K562 (cell line): ENCODE results near the gene DRAXIN. TPM values are rescaled to one million over a fixed set of nuclear protein-coding genes. Genes with fewer than 3 reads are reported as not detected.

ENCODE experiments used
- ATAC-seq: fragments of 200-7000 bp; cut with Tn5 transposase; 3 replicates; pipeline ENCODE4 v1.9.1; 2020; ENCODE audit warnings: moderate library complexity
- BruUV-seq: library from RNA; stranded (reverse); fragments of 400-500 nt; replicated peaks from 2 replicates; lab custom pipeline; 2021; lab: Mats Ljungman, UMichigan
- CTCF ChIA-PET: fragments of 300-600 bp; formaldehyde crosslinking; extraction: SDS; loops from one replicate; lab custom pipeline; 2021; ENCODE audit warnings: low intra/inter-chr PET ratio; lab: Yijun Ruan, JAX
- POLR2A ChIA-PET: fragments of 300-600, 350-650 bp; sonication (Branson Sonifier 250); formaldehyde crosslinking; extraction: SDS; loops from one replicate; lab custom pipeline; 2021; ENCODE audit warnings: antibody characterized with exemption, inconsistent platforms; lab: Yijun Ruan, JAX
- DNase-seq, 4 experiments: peaks; one replicate each; pipeline versions ENCODE4 v3.0.0 to v3.0.0-alpha.2; 2011 to 2018; ENCODE audit warnings: low spot score in 3 of 4, mixed read lengths in 3 of 4; ENCODE audit errors: extremely low read depth in 1 of 4
- FAIRE-seq: peaks from 2 replicates; lab custom pipeline; 2011; peaks lifted over from hg19 to GRCh38; lab: Jason Lieb, UNC
- H2AFZ ChIP-seq: 2 replicates; pipeline ENCODE4 v1.6.0; 2011; ENCODE audit warnings: low read depth, low read length, control low read depth, inconsistent platforms
- H3K27ac ChIP-seq: fragments of 200-600 bp; 3 replicates; pipeline ENCODE4 v1.8.0; 2011; ENCODE audit warnings: low read depth, mild to moderate bottlenecking, control low read depth, inconsistent platforms, low read length, moderate library complexity, mixed read lengths; ENCODE audit errors: extremely low read depth
- H3K27me3 ChIP-seq, 2 experiments: fragments of 300-600 bp in 1 of 2; 2 replicates in 1 of 2; 3 replicates in 1 of 2; pipeline versions ENCODE4 v1.6.0 to v1.8.0; 2011; ENCODE audit warnings: inconsistent platforms in 2 of 2, low read length in 2 of 2, mild to moderate bottlenecking in 1 of 2, mixed read lengths in 1 of 2, moderate library complexity in 1 of 2; ENCODE audit not compliant: control insufficient read depth in 2 of 2, insufficient read depth in 2 of 2
- H3K36me3 ChIP-seq: fragments of 300-600 bp; 3 replicates; pipeline ENCODE4 v1.8.0; 2011; ENCODE audit warnings: mild to moderate bottlenecking, low read length, inconsistent platforms; ENCODE audit not compliant: control insufficient read depth, insufficient read depth
- H3K4me1 ChIP-seq, 2 experiments: fragments of 200-600 bp in 1 of 2; replicated peaks in 1 of 2; 2 replicates in 1 of 2; 3 replicates in 1 of 2; pipeline versions ENCODE4 v1.5.1 to v1.8.0; 2011; ENCODE audit warnings: inconsistent platforms in 2 of 2, low read length in 2 of 2, mild to moderate bottlenecking in 1 of 2, mixed read lengths in 1 of 2, moderate library complexity in 1 of 2; ENCODE audit not compliant: control insufficient read depth in 2 of 2, insufficient read depth in 2 of 2
- H3K4me2 ChIP-seq: 2 replicates; pipeline ENCODE4 v1.6.1; 2011; ENCODE audit warnings: low read length, control low read depth, inconsistent platforms, mixed read lengths; ENCODE audit not compliant: insufficient read depth
- H3K4me3 ChIP-seq: fragments of 200-600 bp; sonication (generic), shearing (Covaris generic); 2 replicates; pipeline ENCODE4 v1.5.1; 2016; ENCODE audit warnings: control low read depth, inconsistent platforms
- H3K79me2 ChIP-seq: fragments of 200-600 bp; 3 replicates; pipeline ENCODE4 v1.8.0; 2011; ENCODE audit warnings: low read length, inconsistent platforms; ENCODE audit not compliant: control insufficient read depth, insufficient read depth
- H3K9ac ChIP-seq, 2 experiments: 2 replicates each; pipeline versions ENCODE4 v1.6.0 to v1.6.1; 2011; ENCODE audit warnings: low read depth in 2 of 2, low read length in 2 of 2, control low read depth in 1 of 2, inconsistent platforms in 1 of 2, mild to moderate bottlenecking in 1 of 2, mixed read lengths in 1 of 2; ENCODE audit not compliant: insufficient read depth in 1 of 2
- H3K9me1 ChIP-seq: one replicate; pipeline ENCODE4 v1.6.0; 2011; ENCODE audit warnings: inconsistent platforms, mild to moderate bottlenecking, low read length, moderate library complexity; ENCODE audit not compliant: control insufficient read depth, insufficient read depth
- H3K9me3 ChIP-seq: replicated peaks from 2 replicates; pipeline ENCODE4 v1.5.1; 2011; ENCODE audit warnings: low read depth, low read length, inconsistent platforms; ENCODE audit not compliant: control insufficient read depth, insufficient read depth
- H4K20me1 ChIP-seq: replicated peaks from 2 replicates; pipeline ENCODE4 v1.6.1; 2011; ENCODE audit warnings: low read length, inconsistent platforms, mixed read lengths; ENCODE audit not compliant: control insufficient read depth, insufficient read depth
- CHD1 ChIP-seq: fragments of 200-600 bp; sonication (generic); IDR thresholded peaks from one replicate; pipeline ENCODE4 v1.6.1; 2012; ENCODE audit warnings: mild to moderate bottlenecking, moderate library complexity, low read length, inconsistent platforms
- ERF ChIP-seq: fragments of 450-650 bp; formaldehyde crosslinking; IDR thresholded peaks from 2 replicates; pipeline ENCODE4 v1.4.0; 2020; ENCODE audit warnings: mild to moderate bottlenecking, mixed read lengths
- GTF2A2 ChIP-seq: IDR thresholded peaks from 2 replicates; pipeline ENCODE4 v1.6.1; 2016; ENCODE audit warnings: mild to moderate bottlenecking, missing genetic modification characterization, missing compliant biosample characterization
- HNRNPUL1 ChIP-seq: fragments of 200-400 bp; formaldehyde crosslinking; IDR thresholded peaks from 2 replicates; pipeline ENCODE4 v1.6.1; 2017; ENCODE audit warnings: low read length
- MYBL2 ChIP-seq, 2 experiments: fragments of 450-650 bp in 1 of 2; sonication (generic) in 1 of 2; formaldehyde crosslinking in 1 of 2; IDR thresholded peaks; 2 replicates each; pipeline versions ENCODE4 v1.6.1 to v1.8.1; 2017 to 2022; ENCODE audit warnings: borderline replicate concordance in 1 of 2, inconsistent platforms in 1 of 2, low read depth in 1 of 2, mild to moderate bottlenecking in 1 of 2, missing genetic modification reagents in 1 of 2, moderate library complexity in 1 of 2
- POLR2A ChIP-seq: fragments of 450-650 bp; conservative IDR thresholded peaks from 2 replicates; pipeline ENCODE4 v1.6.1; 2016
- POLR2AphosphoS5 ChIP-seq: IDR thresholded peaks from 2 replicates; pipeline ENCODE4 v1.6.1; 2011; ENCODE audit warnings: mild to moderate bottlenecking, low read depth, low read length, moderate library complexity; ENCODE audit not compliant: control insufficient read depth, insufficient read depth
- RCOR1 ChIP-seq, 2 experiments: IDR thresholded peaks; 2 replicates each; pipeline ENCODE4 v1.6.1; 2012; ENCODE audit warnings: low read depth in 2 of 2, low read length in 2 of 2, borderline replicate concordance in 1 of 2, improper control_type of control experiment in 1 of 2
- SIN3A ChIP-seq, 2 experiments: fragments of 150-350 bp in 1 of 2; IDR thresholded peaks; 2 replicates each; pipeline ENCODE4 v1.6.1; 2011 to 2016; ENCODE audit warnings: borderline replicate concordance in 2 of 2, low read depth in 2 of 2, low read length in 2 of 2, mild to moderate bottlenecking in 2 of 2, moderate library complexity in 2 of 2; ENCODE audit not compliant: control insufficient read depth in 1 of 2
- STAT5B ChIP-seq: fragments of 250-450 bp; sonication (Bioruptor Pico); IDR thresholded peaks from 2 replicates; pipeline ENCODE4 v1.8.0; 2021; ENCODE audit warnings: mild to moderate bottlenecking, inconsistent platforms
- ZBTB7A ChIP-seq: IDR thresholded peaks from 2 replicates; pipeline ENCODE4 v1.6.1; 2011; ENCODE audit warnings: low read depth, mild to moderate bottlenecking, low read length, moderate library complexity, borderline replicate concordance; ENCODE audit not compliant: control insufficient read depth
- ZNF146 ChIP-seq: IDR thresholded peaks from one replicate; pipeline ENCODE4 v1.6.1; 2018; ENCODE audit warnings: missing compliant biosample characterization; ENCODE audit not compliant: unreplicated experiment
- ZNF561 ChIP-seq: fragments of 450-650 bp; formaldehyde crosslinking; conservative IDR thresholded peaks from 2 replicates; pipeline ENCODE4 v1.4.0; 2020; ENCODE audit warnings: mild to moderate bottlenecking, moderate library complexity
- ZNF644 ChIP-seq: fragments of 200-800 bp; sonication (Bioruptor generic); IDR thresholded peaks from 2 replicates; pipeline ENCODE4 v1.6.1; 2016; ENCODE audit warnings: low read depth, missing genetic modification characterization, missing compliant biosample characterization
- ZNF707 ChIP-seq: fragments of 250-450 bp; sonication (Bioruptor Pico); conservative IDR thresholded peaks from 2 replicates; pipeline ENCODE4 v1.8.0; 2022; ENCODE audit warnings: inconsistent platforms, mild to moderate bottlenecking, moderate library complexity
- WGBS: fragments of 100-300 bp; shearing (Covaris generic); methylation state at CpG from one replicate; pipeline ENCODE4 v1.1.6; 2016; ENCODE audit warnings: low coverage, mixed read lengths; ENCODE audit not compliant: insufficient coverage; ENCODE audit errors: missing lambda C conversion rate; 5-methylcytosine and 5-hydroxymethylcytosine counted together
- in situ Hi-C: fragments of 300-500 bp; cut with MboI; formaldehyde crosslinking; loops from 4 replicates; pipeline ENCODE4 v1.15.0; 2018; ENCODE audit warnings: inconsistent platforms, mixed read lengths
- intact Hi-C: fragments of 100-400 bp; cut with micrococcal nuclease; formaldehyde crosslinking; loops from 2 replicates; pipeline ENCODE4 v1.14.2; 2022
- polyA plus RNA-seq, 8 experiments: library from polyadenylated mRNA; depleted of rRNA in 4 of 8; stranded (reverse) in 5 of 8; unstranded in 3 of 8; fragments of >200 nt; fragmentation: Nextera tagmentation in 2 of 8; fragmentation: Illumina TruSeq in 1 of 8; extraction: Ambion mirVana in 2 of 8; extraction: Trizol in 1 of 8; gene quantifications; 2 replicates each; pipeline versions ENCODE4 v1.2.1 to v1.2.3, GENCODE V29; 2011 to 2014; ENCODE audit warnings: inconsistent platforms in 1 of 8, missing spikeins in 1 of 8
- total RNA-seq, 7 experiments: library from RNA; depleted of rRNA in 6 of 7; stranded (reverse); fragments of >200 nt in 6 of 7; fragmentation: Illumina TruSeq in 2 of 7; extraction: Trizol in 2 of 7; gene quantifications; 2 replicates each; pipeline versions ENCODE4 v1.2.1 to v1.2.3, GENCODE V29; 2011 to 2021; ENCODE audit warnings: low replicate concordance in 1 of 7
- TF ChIP-seq, protein P1 (sequence below): fragments of 450-650 bp; IDR thresholded peaks from one replicate; pipeline ENCODE4 v1.6.1; 2018; ENCODE audit warnings: mild to moderate bottlenecking, moderate library complexity; ENCODE audit not compliant: partially characterized antibody
- TF ChIP-seq, protein P2 (sequence below): fragments of 250-450 bp; sonication (Bioruptor Pico); IDR thresholded peaks from 2 replicates; pipeline ENCODE4 v1.5.0; 2020; ENCODE audit warnings: mild to moderate bottlenecking
- TF ChIP-seq, protein P3 (sequence below), 3 experiments: IDR thresholded peaks in 2 of 3; conservative IDR thresholded peaks in 1 of 3; 2 replicates each; pipeline ENCODE4 v1.5.1; 2011 to 2012; ENCODE audit warnings: low read length in 3 of 3, mild to moderate bottlenecking in 3 of 3, control low read depth in 2 of 3, improper control_type of control experiment in 1 of 3, inconsistent platforms in 1 of 3, low read depth in 1 of 3, mixed read lengths in 1 of 3, moderate library complexity in 1 of 3; ENCODE audit not compliant: insufficient read depth in 2 of 3

DRAXIN gene
- total and polyA plus RNA-seq, 9 of the 15 experiments (the other 6 are each of a cell fraction or from before 2014, with no cell fraction given) = 0.01 to 0.04 (median 0.01) TPM; not detected in 6

DNA sequence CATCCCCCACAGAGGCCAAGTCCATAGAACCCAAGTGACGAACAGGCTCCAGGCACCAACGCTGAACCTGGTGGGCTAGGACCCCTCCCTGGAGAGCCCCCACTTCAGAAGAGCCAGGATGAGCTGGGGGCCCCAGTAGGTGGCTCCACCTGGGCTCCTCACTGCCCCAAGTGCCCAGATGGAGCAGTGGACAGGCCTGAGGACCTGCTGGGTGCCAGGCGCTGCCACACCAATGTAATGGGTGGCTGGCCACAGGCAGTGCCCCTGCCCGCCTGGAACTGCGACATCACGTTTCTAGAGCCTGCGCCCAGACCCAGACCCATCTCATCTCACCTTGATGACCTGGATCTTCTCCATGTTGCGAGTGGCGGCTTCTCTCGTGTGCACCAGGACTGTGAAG, 16.2 kb upstream of the DRAXIN start:
- Histone ChIP-seq H3K4me3 (no peak overlapping the region), H3K4me1 (peaks cover 18 to 60% of the 10 kb centered on the region in 2 experiments), H3K36me3 (peaks cover 84% of the 10 kb centered on the region), H4K20me1 (peaks cover 8% of the 10 kb centered on the region), H2AFZ (no peak overlapping the region), H3K79me2 (peaks cover 17% of the 10 kb centered on the region), H3K27me3 (no peaks in the 10 kb centered on the region), H3K9ac (peak overlapping the region in 1 of 2 experiments; percentile 20; a peak in 1 of 4 replicates), H3K27ac (no peak overlapping the region), H3K9me1 (peaks cover 12% of the 10 kb centered on the region), H3K4me2 (no peak overlapping the region), H3K9me3 (no peaks in the 10 kb centered on the region)
- in situ Hi-C loops (no loop called here), intact Hi-C loops (no loop called here)
- ChIA-PET POLR2A (interaction anchor here (0.7 to 3.7 kb wide), 8 partner anchors 10 to 181 kb away, joined by 3 to 17 read pairs (median 4); partner anchors contain the start of gene FBXO6), CTCF (interaction anchor here (1.6 kb wide), 1 partner anchor 45 kb away, joined by 5 read pairs; no protein-coding TSS in a partner anchor)
- FAIRE-seq (no peak), ATAC-seq (no peak), DNase-seq (no peak)
- no TSS peak for BruUV-seq
- 86% methylated on average over 9 of the region's 10 CpGs for WGBS
- TF ChIP-seq POLR2AphosphoS5 = no peak; the same call in 1 of the 2 replicates
- no peak for TF ChIP-seq ZNF146
- no peak for TF ChIP-seq ZNF644
- TF ChIP-seq MYBL2 (IDR thresholded peaks at IDR 0.05; ENCODE audit: low read depth) = no peak
- TF ChIP-seq MYBL2 (CRISPR knock-in tag; IDR thresholded peaks at IDR 0.05; ENCODE audit: borderline replicate concordance) = no peak
- no peak for TF ChIP-seq POLR2A
- TF ChIP-seq GTF2A2 (tag) = no peak
- no peak for TF ChIP-seq ERF
- no peak for TF ChIP-seq RCOR1 (IDR thresholded peaks at IDR 0.05; ENCODE audit: borderline replicate concordance in 1 of 2, low read depth in 2 of 2, low read length in 2 of 2)
- TF ChIP-seq ZBTB7A = peak; percentile 28; the same call in 1 of the 2 replicates
- no peak for TF ChIP-seq HNRNPUL1
- TF ChIP-seq, protein P1, sequence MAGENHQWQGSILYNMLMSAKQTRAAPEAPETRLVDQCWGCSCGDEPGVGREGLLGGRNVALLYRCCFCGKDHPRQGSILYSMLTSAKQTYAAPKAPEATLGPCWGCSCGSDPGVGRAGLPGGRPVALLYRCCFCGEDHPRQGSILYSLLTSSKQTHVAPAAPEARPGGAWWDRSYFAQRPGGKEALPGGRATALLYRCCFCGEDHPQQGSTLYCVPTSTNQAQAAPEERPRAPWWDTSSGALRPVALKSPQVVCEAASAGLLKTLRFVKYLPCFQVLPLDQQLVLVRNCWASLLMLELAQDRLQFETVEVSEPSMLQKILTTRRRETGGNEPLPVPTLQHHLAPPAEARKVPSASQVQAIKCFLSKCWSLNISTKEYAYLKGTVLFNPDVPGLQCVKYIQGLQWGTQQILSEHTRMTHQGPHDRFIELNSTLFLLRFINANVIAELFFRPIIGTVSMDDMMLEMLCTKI = no peak
- no peak for TF ChIP-seq ZNF561 (CRISPR knock-in tag)
- TF ChIP-seq CHD1 = no peak
- TF ChIP-seq SIN3A (IDR thresholded peaks at IDR 0.05; ENCODE audit: borderline replicate concordance in 2 of 2, control insufficient read depth in 1 of 2, low read depth in 2 of 2, low read length in 2 of 2) = no peak
- TF ChIP-seq, protein P2, sequence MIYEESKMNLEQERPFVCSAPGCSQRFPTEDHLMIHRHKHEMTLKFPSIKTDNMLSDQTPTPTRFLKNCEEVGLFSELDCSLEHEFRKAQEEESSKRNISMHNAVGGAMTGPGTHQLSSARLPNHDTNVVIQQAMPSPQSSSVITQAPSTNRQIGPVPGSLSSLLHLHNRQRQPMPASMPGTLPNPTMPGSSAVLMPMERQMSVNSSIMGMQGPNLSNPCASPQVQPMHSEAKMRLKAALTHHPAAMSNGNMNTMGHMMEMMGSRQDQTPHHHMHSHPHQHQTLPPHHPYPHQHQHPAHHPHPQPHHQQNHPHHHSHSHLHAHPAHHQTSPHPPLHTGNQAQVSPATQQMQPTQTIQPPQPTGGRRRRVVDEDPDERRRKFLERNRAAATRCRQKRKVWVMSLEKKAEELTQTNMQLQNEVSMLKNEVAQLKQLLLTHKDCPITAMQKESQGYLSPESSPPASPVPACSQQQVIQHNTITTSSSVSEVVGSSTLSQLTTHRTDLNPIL (CRISPR knock-in tag) = no peak
- TF ChIP-seq, protein P3, sequence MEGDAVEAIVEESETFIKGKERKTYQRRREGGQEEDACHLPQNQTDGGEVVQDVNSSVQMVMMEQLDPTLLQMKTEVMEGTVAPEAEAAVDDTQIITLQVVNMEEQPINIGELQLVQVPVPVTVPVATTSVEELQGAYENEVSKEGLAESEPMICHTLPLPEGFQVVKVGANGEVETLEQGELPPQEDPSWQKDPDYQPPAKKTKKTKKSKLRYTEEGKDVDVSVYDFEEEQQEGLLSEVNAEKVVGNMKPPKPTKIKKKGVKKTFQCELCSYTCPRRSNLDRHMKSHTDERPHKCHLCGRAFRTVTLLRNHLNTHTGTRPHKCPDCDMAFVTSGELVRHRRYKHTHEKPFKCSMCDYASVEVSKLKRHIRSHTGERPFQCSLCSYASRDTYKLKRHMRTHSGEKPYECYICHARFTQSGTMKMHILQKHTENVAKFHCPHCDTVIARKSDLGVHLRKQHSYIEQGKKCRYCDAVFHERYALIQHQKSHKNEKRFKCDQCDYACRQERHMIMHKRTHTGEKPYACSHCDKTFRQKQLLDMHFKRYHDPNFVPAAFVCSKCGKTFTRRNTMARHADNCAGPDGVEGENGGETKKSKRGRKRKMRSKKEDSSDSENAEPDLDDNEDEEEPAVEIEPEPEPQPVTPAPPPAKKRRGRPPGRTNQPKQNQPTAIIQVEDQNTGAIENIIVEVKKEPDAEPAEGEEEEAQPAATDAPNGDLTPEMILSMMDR (IDR thresholded peaks at IDR 0.05 in 2 of 3, conservative IDR thresholded peaks at IDR 0.05 in 1 of 3; ENCODE audit: insufficient read depth in 2 of 3, low read depth in 1 of 3, low read length in 3 of 3) = peak in 2 of 3 experiments; percentile 17 to 33; a peak in 2 of 6 replicates
- TF ChIP-seq STAT5B (CRISPR knock-in tag) = no peak
- TF ChIP-seq ZNF707 (CRISPR knock-in tag) = no peak
